HG03159 (cell line): ENCODE results near the gene STARD13.
A peak's percentile ranks its signal among the peaks of the same experiment; 100 is the strongest.

Experiments
- ATAC-seq: cut with Tn5 transposase; IDR thresholded peaks from one replicate; pipeline ENCODE4 v1.9.1; 2021; ENCODE audit warnings: mild to moderate bottlenecking, moderate library complexity; ENCODE audit not compliant: unreplicated experiment

STARD13 gene

GRCh38 chr13:33308863-33309262 lies 23.3 kb upstream of the STARD13 start:
- ATAC-seq, result no peak

GRCh38 chr13:33307843-33308242 lies 22.3 kb upstream of the STARD13 start:
- ATAC-seq, result no peak

GRCh38 chr13:33303855-33304597 lies 18.5 kb upstream of the STARD13 start:
- no peak for ATAC-seq

- ATAC-seq, result no peak
Observed at GRCh38 chr13:33299626-33300025, 14.1 kb upstream of the STARD13 start.

- no peak for ATAC-seq
Observed at GRCh38 chr13:33296793-33297425, 11.4 kb upstream of the STARD13 start.

- no peak for ATAC-seq
Observed at GRCh38 chr13:33292712-33293111, 7.2 kb upstream of the STARD13 start.

GRCh38 chr13:33290421-33290965 lies 4.9 kb upstream of the STARD13 start:
- ATAC-seq, result no peak

GRCh38 chr13:33289966-33290365 lies 4.4 kb upstream of the STARD13 start:
- ATAC-seq, result no peak

GRCh38 chr13:33287142-33287882 lies 1.8 kb upstream of the STARD13 start:
- ATAC-seq, result no peak

GRCh38 chr13:33286128-33286527 lies 573 bp upstream of the STARD13 start:
- no peak for ATAC-seq

- peak; percentile 22 for ATAC-seq
Observed at GRCh38 chr13:33284916-33285315, 639 bp downstream of the STARD13 start.

GRCh38 chr13:33284031-33284430 lies 1.5 kb downstream of the STARD13 start:
- ATAC-seq, result no peak

GRCh38 chr13:33283195-33283911 lies 2.2 kb downstream of the STARD13 start:
- no peak for ATAC-seq

- no peak for ATAC-seq
Observed at GRCh38 chr13:33281951-33282595, 3.5 kb downstream of the STARD13 start.

GRCh38 chr13:33280923-33281322 lies 4.6 kb downstream of the STARD13 start:
- no peak for ATAC-seq

- ATAC-seq, result no peak
Observed at GRCh38 chr13:33280279-33280905, 5.2 kb downstream of the STARD13 start.

- ATAC-seq, result no peak
Observed at GRCh38 chr13:33279414-33280278, 5.9 kb downstream of the STARD13 start.

- no peak for ATAC-seq
Observed at GRCh38 chr13:33278913-33279312, 6.6 kb downstream of the STARD13 start.

GRCh38 chr13:33277946-33278345 lies 7.6 kb downstream of the STARD13 start:
- no peak for ATAC-seq
